Esophagus muscularis mucosa (tissue), 3 donors: ENCODE data around the gene TENM4.

Experiments used
- CTCF ChIP-seq, 3 experiments: fragments of 200-600 bp in 2 of 3; fragments of 450-650 bp in 1 of 3; sonication (generic) in 2 of 3; IDR thresholded peaks; one replicate each; pipeline ENCODE4 v1.5.1; 2017 to 2019; ENCODE audit warnings: antibody characterized with exemption in 3 of 3, mild to moderate bottlenecking in 2 of 3, moderate library complexity in 1 of 3
- POLR2A ChIP-seq: fragments of 450-650 bp; IDR thresholded peaks from one replicate; pipeline ENCODE4 v1.6.1; 2017; ENCODE audit warnings: antibody characterized with exemption, moderate library complexity, mild to moderate bottlenecking, low read depth
- POLR2AphosphoS5 ChIP-seq, 2 donors: sonication (generic); formaldehyde crosslinking; IDR thresholded peaks; one replicate each; pipeline ENCODE4 v1.6.1; 2017; ENCODE audit warnings: antibody characterized with exemption in 2 of 2

- TF ChIP-seq CTCF (IDR thresholded peaks at IDR 0.05) (no peak), POLR2AphosphoS5 (IDR thresholded peaks at IDR 0.05) (no peak), POLR2A (no peak)
These were observed 645.1 kb downstream of the TENM4 start for GRCh38 chr11:78795621-78796261.
